K562 treated with DMSO at 1 percent for 12 hours (cell line): Measurements from ENCODE around the gene ZNF37A. TPM values are rescaled to one million over a fixed set of nuclear protein-coding genes. Genes with fewer than 3 reads are reported as not detected.

Experiments
- total RNA-seq: library from RNA; unstranded; fragments of 300-600 nt; gene quantifications from 2 replicates; pipeline ENCODE4 v1.2.3, GENCODE V29; 2022; ENCODE audit not compliant: insufficient read depth

The ZNF37A gene
- total RNA-seq = 1.5 and 7.5 TPM in 2 replicates

GRCh38 chr10:38094158-38094926 is at the start of gene ZNF37A:
Gene ZNF37A (plus strand): TSS chr10:38094337. CDS start chr10:38096618, 2,281 bp downstream.

Other genes starting within 250 kb of the ZNF37A start
- gene ZNF248, start 236.7 kb upstream of the ZNF37A start, total RNA-seq = 6.2 and 8.5 TPM in 2 replicates
- gene ZNF25, start 117.7 kb upstream of the ZNF37A start, total RNA-seq = 0.48 and 0.83 TPM in 2 replicates
- gene ZNF33A, start 83.7 kb upstream of the ZNF37A start, total RNA-seq = 1.8 and 7.3 TPM in 2 replicates